ES-I3 (cell line): ENCODE results near the gene AGMO.

Experiments used
- H3K36me3 ChIP-seq: 2 replicates; pipeline ENCODE4 v1.6.1; 2013; ENCODE audit warnings: mild to moderate bottlenecking, low read length, control low read depth, moderate library complexity; ENCODE audit not compliant: insufficient read depth
- H3K4me1 ChIP-seq: 2 replicates; pipeline ENCODE4 v1.6.1; 2013; ENCODE audit warnings: mild to moderate bottlenecking, control low read depth, low read length; ENCODE audit not compliant: insufficient read depth
- H3K9ac ChIP-seq: 2 replicates; pipeline ENCODE4 v1.6.1; 2013; ENCODE audit warnings: low read depth, mild to moderate bottlenecking, low read length, moderate library complexity
- H3K9me3 ChIP-seq: 2 replicates; pipeline ENCODE4 v1.6.1; 2013; ENCODE audit warnings: mild to moderate bottlenecking, low read length, moderate library complexity; ENCODE audit not compliant: control insufficient read depth, insufficient read depth

Gene AGMO

DNA sequence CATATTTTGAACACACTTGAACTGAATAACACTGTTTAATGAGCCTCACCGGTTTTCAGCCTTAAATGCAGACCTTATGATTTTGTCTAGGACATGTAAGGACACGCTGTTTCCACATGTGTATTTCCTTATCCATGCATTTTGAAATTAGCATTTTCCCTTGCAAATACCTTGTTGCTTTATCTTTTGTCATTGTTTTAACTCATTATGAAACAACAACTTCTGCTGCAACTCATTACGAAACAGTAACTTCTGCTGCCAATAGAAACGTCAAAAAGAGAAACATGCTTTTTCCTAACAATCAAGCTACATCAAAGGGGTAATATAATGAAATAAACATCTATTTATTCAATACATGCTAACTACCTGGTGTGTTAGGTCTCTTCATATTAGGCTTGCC lies 322.0 kb downstream of the AGMO start:
- no peaks in the 10 kb centered on the region for H3K4me1 ChIP-seq
- H3K36me3 ChIP-seq = no peaks in the 10 kb centered on the region
- H3K9me3 ChIP-seq = no peaks in the 10 kb centered on the region
- no peak overlapping the region for H3K9ac ChIP-seq

- no peak overlapping the region for H3K9ac ChIP-seq
- H3K36me3 ChIP-seq = no peaks in the 10 kb centered on the region
- H3K9me3 ChIP-seq = no peaks in the 10 kb centered on the region
- H3K4me1 ChIP-seq = no peaks in the 10 kb centered on the region
Observed at GRCh38 chr7:15236952-15237351, 324.9 kb downstream of the AGMO start.

GRCh38 chr7:15234431-15234830 lies 327.4 kb downstream of the AGMO start:
- no peak overlapping the region for H3K9ac ChIP-seq
- H3K4me1 ChIP-seq = no peaks in the 10 kb centered on the region
- H3K9me3 ChIP-seq = no peaks in the 10 kb centered on the region
- no peaks in the 10 kb centered on the region for H3K36me3 ChIP-seq

- Histone ChIP-seq H3K9ac (no peak overlapping the region), H3K9me3 (no peaks in the 10 kb centered on the region; the same call in 1 of the 2 replicates)
Observed at GRCh38 chr7:15228831-15229230, 333.0 kb downstream of the AGMO start.

GRCh38 chr7:15225981-15226380 lies 335.8 kb downstream of the AGMO start:
- Histone ChIP-seq H3K36me3 (no peaks in the 10 kb centered on the region), H3K9me3 (no peaks in the 10 kb centered on the region; the same call in 1 of the 2 replicates), H3K9ac (no peak overlapping the region), H3K4me1 (0 out of 2 replicates have a peak, but pooled peaks cover under 1% of the 10 kb centered on the region)

More at GRCh38 chr7:15228831-15229230, 333.0 kb downstream of the AGMO start:
- no peaks in the 10 kb centered on the region for H3K4me1 ChIP-seq
- no peaks in the 10 kb centered on the region for H3K36me3 ChIP-seq

- Histone ChIP-seq H3K9me3 (no peaks in the 10 kb centered on the region), H3K36me3 (no peaks in the 10 kb centered on the region), H3K4me1 (0 out of 2 replicates have a peak, but pooled peaks cover 3% of the 10 kb centered on the region), H3K9ac (no peak overlapping the region)
Observed at GRCh38 chr7:15219758-15220157, 342.1 kb downstream of the AGMO start.

GRCh38 chr7:15218261-15218660 lies 343.6 kb downstream of the AGMO start:
- H3K36me3 ChIP-seq = no peaks in the 10 kb centered on the region
- H3K9ac ChIP-seq = no peak overlapping the region
- no peaks in the 10 kb centered on the region for H3K9me3 ChIP-seq
- 0 out of 2 replicates have a peak, but pooled peaks cover 3% of the 10 kb centered on the region for H3K4me1 ChIP-seq

DNA sequence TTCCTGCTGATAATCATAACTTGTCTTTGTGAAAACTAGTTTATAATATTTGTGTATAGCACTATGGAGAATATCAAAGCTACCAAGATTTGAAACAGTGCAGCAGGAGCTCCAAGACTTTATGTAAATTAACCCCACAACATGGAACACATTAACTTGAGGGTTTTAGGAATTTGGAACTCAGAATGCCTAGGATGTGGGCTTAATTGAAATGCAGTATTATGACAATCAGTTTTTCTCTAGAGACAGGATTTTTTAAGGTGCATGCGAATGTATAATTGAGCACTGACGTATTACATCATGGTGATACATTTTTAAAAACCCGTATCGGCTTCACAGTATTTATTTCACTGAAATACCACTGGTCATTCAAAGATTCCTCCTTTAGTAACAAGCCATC lies 346.2 kb downstream of the AGMO start:
- Histone ChIP-seq H3K9ac (no peak overlapping the region), H3K4me1 (no peaks in the 10 kb centered on the region), H3K9me3 (no peaks in the 10 kb centered on the region), H3K36me3 (no peaks in the 10 kb centered on the region)

DNA sequence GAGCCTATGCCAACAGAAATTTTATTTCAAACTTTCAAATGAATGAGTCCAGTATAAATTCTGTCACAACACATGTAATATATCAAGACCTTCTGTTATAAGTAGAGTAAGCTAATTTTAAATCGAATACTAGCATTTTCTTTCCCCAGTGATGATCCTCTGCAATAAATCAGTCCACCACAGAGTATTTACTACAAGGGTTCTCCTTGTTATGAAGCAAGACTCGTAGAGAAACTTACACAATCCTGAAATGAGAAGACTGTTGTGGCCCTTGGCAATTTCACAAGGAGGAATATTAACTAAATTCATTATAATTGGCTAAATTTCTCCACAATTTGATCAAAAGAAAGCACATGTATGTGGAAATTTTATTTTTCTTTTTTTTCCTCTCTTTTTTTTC lies 346.8 kb downstream of the AGMO start:
- Histone ChIP-seq H3K9me3 (no peaks in the 10 kb centered on the region), H3K9ac (no peak overlapping the region), H3K4me1 (no peaks in the 10 kb centered on the region), H3K36me3 (no peaks in the 10 kb centered on the region)

DNA sequence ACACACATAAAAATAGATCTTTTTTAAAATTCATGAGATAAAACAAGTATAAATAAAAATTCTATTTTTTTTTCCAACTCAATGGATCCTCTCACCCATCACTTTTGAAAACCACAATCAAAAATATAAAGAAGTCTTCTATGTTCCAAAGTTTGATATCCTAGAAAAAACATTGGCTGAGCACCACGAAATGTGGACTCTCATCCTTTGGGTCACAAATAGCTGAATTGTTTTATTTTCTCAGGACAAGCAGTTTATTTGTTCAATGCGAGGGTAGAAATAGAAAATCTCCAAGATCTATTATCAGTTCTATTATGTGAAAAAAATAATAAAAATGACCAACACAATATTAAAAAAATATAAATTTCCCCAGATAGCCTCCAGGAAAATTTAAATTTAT lies 348.7 kb downstream of the AGMO start:
- Histone ChIP-seq H3K36me3 (no peaks in the 10 kb centered on the region), H3K9me3 (no peaks in the 10 kb centered on the region)

GRCh38 chr7:15209429-15209828 lies 352.4 kb downstream of the AGMO start:
- no peak overlapping the region for H3K9ac ChIP-seq
- no peaks in the 10 kb centered on the region for H3K9me3 ChIP-seq
- no peaks in the 10 kb centered on the region for H3K36me3 ChIP-seq
- no peaks in the 10 kb centered on the region for H3K4me1 ChIP-seq

More for the DNA sequence above, 348.7 kb downstream of the AGMO start:
- Histone ChIP-seq H3K4me1 (no peaks in the 10 kb centered on the region), H3K9ac (no peak overlapping the region)

DNA sequence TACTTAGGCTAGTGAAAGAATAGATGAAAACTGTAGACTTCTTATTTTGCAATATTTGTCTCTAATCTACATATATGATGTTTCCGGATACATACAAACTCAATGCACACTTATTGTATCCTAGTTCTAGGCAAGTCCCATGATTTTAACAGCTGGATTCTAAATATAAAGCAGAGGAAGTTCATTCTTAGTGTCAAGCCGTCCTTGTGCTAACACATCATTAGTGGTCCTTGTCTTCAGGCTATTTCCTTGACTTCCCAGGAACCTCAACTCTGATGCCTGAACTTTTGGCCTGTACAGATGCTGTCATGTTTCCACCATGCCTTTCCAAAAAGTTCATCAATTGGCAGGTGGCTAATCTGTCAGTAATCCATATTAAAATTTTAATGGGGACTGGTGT lies 357.4 kb downstream of the AGMO start:
- no peak overlapping the region for H3K9ac ChIP-seq
- H3K9me3 ChIP-seq = no peaks in the 10 kb centered on the region
- no peaks in the 10 kb centered on the region for H3K36me3 ChIP-seq
- H3K4me1 ChIP-seq = no peaks in the 10 kb centered on the region

GRCh38 chr7:15199482-15199881 lies 362.3 kb downstream of the AGMO start:
- Histone ChIP-seq H3K36me3 (no peaks in the 10 kb centered on the region), H3K9me3 (no peaks in the 10 kb centered on the region), H3K4me1 (peaks cover 27% of the 10 kb centered on the region), H3K9ac (no peak overlapping the region)

DNA sequence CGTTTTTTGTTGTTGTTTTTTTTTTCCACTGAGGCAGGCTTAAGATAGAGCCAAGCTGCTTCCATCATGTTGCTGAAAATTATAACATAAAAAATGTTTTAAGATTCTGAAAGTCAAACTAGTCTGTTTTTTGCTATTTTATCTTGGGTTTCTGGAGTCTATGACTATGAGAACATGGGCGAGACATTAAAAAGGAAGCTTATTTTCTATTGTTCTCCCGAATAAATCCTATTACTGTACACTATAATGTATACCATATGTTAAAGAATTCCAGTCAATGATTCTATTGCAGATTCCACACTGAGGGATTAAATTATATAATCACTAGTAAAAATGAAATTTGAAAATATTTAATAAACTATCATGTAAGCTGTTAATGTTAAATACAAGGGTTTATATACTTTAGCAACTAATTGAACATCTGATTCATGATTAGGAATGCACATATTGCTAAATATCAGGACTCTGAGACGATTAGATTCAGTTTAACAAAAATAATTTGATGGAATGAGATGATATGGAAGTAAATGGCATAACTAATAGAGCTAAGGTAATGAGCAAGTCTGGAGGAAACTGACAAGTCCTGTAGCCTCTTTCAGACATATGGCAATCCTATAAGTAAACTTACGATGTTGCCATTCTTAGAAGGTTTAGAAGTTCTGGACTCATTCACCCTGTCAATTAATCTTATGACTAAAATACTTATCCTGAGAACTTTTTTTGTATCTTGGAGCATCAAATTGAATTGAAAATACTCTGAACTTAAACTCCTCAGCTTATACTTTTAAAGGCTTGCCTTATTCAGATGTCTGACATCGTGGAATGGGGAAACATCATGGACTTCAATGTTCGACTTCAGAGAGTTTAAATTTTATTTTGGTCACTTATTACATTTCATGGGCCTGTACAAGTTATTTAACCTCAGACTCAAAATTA lies 364.5 kb downstream of the AGMO start:
- Histone ChIP-seq H3K9ac (no peak overlapping the region), H3K36me3 (no peaks in the 10 kb centered on the region), H3K9me3 (no peaks in the 10 kb centered on the region), H3K4me1 (peaks cover 27% of the 10 kb centered on the region)

- Histone ChIP-seq H3K9ac (no peak overlapping the region), H3K9me3 (no peaks in the 10 kb centered on the region; the same call in 1 of the 2 replicates), H3K36me3 (no peaks in the 10 kb centered on the region), H3K4me1 (no peaks in the 10 kb centered on the region)
Observed at GRCh38 chr7:15178065-15178464, 383.8 kb downstream of the AGMO start.
